Uterus (tissue), 2 donors: ENCODE results near the gene DENND2D.

Source experiments
- POLR2A ChIP-seq, 2 donors: fragments of 450-650 bp; IDR thresholded peaks; one replicate each; pipeline ENCODE4 v1.6.1; 2016; ENCODE audit warnings: antibody characterized with exemption in 2 of 2, mild to moderate bottlenecking in 1 of 2, moderate library complexity in 1 of 2
- TF ChIP-seq, protein P1 (sequence below), 4 experiments: fragments of 200-600 bp in 2 of 4; fragments of 450-650 bp in 2 of 4; sonication (generic) in 2 of 4; IDR thresholded peaks; one replicate each; pipeline ENCODE4 v1.5.1; 2016 to 2019; ENCODE audit warnings: antibody characterized with exemption in 4 of 4, mild to moderate bottlenecking in 2 of 4, moderate library complexity in 1 of 4

- TF ChIP-seq, protein P1, sequence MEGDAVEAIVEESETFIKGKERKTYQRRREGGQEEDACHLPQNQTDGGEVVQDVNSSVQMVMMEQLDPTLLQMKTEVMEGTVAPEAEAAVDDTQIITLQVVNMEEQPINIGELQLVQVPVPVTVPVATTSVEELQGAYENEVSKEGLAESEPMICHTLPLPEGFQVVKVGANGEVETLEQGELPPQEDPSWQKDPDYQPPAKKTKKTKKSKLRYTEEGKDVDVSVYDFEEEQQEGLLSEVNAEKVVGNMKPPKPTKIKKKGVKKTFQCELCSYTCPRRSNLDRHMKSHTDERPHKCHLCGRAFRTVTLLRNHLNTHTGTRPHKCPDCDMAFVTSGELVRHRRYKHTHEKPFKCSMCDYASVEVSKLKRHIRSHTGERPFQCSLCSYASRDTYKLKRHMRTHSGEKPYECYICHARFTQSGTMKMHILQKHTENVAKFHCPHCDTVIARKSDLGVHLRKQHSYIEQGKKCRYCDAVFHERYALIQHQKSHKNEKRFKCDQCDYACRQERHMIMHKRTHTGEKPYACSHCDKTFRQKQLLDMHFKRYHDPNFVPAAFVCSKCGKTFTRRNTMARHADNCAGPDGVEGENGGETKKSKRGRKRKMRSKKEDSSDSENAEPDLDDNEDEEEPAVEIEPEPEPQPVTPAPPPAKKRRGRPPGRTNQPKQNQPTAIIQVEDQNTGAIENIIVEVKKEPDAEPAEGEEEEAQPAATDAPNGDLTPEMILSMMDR (IDR thresholded peaks at IDR 0.05) = no peak
- no peak for TF ChIP-seq POLR2A (IDR thresholded peaks at IDR 0.05)
Observed at GRCh38 chr1:111227851-111228747, 27.7 kb upstream of the DENND2D start.
